ENCODE measurements around the gene EVC2.

The EVC2 gene

GRCh38 chr4:5678977-5679376 lies 29.4 kb downstream of the EVC2 start:
- no peak overlapping the region for H3K4me3 ChIP-seq (ENCODE audit: low read depth, low read length)
- TF ChIP-seq, protein P1, sequence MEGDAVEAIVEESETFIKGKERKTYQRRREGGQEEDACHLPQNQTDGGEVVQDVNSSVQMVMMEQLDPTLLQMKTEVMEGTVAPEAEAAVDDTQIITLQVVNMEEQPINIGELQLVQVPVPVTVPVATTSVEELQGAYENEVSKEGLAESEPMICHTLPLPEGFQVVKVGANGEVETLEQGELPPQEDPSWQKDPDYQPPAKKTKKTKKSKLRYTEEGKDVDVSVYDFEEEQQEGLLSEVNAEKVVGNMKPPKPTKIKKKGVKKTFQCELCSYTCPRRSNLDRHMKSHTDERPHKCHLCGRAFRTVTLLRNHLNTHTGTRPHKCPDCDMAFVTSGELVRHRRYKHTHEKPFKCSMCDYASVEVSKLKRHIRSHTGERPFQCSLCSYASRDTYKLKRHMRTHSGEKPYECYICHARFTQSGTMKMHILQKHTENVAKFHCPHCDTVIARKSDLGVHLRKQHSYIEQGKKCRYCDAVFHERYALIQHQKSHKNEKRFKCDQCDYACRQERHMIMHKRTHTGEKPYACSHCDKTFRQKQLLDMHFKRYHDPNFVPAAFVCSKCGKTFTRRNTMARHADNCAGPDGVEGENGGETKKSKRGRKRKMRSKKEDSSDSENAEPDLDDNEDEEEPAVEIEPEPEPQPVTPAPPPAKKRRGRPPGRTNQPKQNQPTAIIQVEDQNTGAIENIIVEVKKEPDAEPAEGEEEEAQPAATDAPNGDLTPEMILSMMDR (IDR thresholded peaks at IDR 0.05; ENCODE audit: borderline replicate concordance, insufficient read depth, low read depth, low read length): no peak

GRCh38 chr4:5676763-5677162 lies 31.6 kb downstream of the EVC2 start:
- TF ChIP-seq, protein P1 (IDR thresholded peaks at IDR 0.05; ENCODE audit: borderline replicate concordance, insufficient read depth, low read depth, low read length): no peak
- no peak overlapping the region for H3K4me3 ChIP-seq (ENCODE audit: low read depth, low read length)

DNA sequence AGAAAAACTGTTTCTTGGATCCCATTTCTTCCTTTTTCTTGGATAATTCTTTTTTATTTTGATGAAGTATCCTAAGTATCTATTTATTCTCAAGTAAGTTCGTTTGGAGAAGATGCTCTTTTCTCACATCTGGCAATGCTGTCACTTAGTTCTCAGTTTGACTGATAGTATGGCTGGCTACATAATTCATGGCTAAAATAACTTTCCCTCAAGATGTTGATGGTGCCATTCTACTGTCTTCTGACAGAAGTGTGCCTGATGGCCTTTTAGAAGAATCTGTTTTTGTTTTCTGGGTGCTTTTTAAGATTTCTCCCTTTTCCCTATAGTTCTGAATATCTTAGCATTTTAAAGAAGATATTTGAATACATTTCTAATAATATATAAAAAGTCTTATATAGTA lies 41.6 kb downstream of the EVC2 start:
- H3K4me3 ChIP-seq (ENCODE audit: low read depth, low read length): no peak overlapping the region
- TF ChIP-seq, protein P1 (IDR thresholded peaks at IDR 0.05; ENCODE audit: borderline replicate concordance, insufficient read depth, low read depth, low read length): no peak

DNA sequence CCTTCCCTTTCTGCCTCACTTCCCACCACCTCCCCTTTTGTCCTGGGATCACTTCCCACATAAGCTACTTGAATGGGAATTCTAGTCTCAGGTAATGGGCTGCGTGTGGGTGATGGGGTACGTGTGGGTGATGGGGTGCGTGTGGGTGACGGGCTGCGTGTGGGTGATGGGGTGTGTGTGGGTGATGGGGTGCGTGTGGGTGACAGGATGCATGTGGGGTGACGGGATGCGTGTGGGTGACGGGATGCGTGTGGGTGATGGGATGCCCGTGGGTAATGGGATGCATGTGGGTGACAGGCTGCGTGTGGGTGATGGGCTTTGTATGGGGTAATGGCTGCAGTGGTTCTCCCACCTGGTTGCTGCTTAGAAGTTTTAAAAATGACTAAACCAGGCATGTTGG lies 43.6 kb downstream of the EVC2 start:
- no peak overlapping the region for H3K4me3 ChIP-seq (ENCODE audit: low read depth, low read length)
- TF ChIP-seq, protein P1 (IDR thresholded peaks at IDR 0.05; ENCODE audit: borderline replicate concordance, insufficient read depth, low read depth, low read length): no peak

DNA sequence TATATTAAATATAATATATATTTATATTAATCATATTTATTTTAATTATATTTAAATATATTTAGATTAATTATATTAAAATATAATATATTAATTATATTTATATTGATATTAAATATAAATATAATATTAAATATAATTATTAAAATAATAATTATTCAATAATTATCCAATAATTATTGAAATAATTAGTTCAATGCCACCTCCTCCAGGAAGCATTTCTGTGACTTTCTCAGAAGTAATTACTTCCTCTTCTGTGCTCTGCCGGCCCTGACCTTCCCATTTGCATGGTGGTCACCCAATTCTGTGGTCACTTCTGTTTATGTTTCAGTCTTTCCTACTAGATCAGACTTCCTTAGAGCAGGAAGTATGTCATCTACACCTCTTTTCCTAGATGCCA lies 45.8 kb downstream of the EVC2 start:
- TF ChIP-seq, protein P1 (IDR thresholded peaks at IDR 0.05; ENCODE audit: borderline replicate concordance, insufficient read depth, low read depth, low read length): no peak
- no peak overlapping the region for H3K4me3 ChIP-seq (ENCODE audit: low read depth, low read length)

DNA sequence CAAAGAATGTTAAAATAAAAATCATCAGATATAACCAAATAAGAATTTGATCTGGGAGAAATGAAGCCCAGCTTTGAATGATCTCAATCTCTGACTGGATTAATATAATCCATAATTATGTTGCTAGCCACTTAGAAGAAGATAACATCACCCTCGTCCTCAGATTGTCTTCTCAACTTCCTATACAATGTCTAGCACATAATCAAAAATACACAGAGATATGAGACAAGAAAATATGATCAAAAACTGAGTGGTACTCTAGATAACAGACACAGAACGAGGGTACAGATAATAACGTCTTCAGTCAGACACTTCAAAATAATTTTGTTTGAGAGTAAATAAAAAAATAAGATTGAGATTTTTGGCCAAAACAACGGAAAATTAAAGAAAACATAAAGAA lies 47.1 kb downstream of the EVC2 start:
- H3K4me3 ChIP-seq (ENCODE audit: low read depth, low read length): no peak overlapping the region
- TF ChIP-seq, protein P1 (IDR thresholded peaks at IDR 0.05; ENCODE audit: borderline replicate concordance, insufficient read depth, low read depth, low read length): no peak

- H3K4me3 ChIP-seq (ENCODE audit: low read depth, low read length): no peak overlapping the region
Observed at GRCh38 chr4:5660185-5660584, 48.2 kb downstream of the EVC2 start.

More at GRCh38 chr4:5660185-5660584, 48.2 kb downstream of the EVC2 start:
- TF ChIP-seq, protein P1 (IDR thresholded peaks at IDR 0.05; ENCODE audit: borderline replicate concordance, insufficient read depth, low read depth, low read length): no peak
